ENCODE measurements around the gene PRAMEF15. TPM values are rescaled to one million over a fixed set of nuclear protein-coding genes. Genes with fewer than 3 reads are reported as not detected.
A peak's percentile ranks its signal among the peaks of the same experiment; 100 is the strongest.
"Not testable (repeated sequence)": the region's sequence is repeated elsewhere in the genome, so short reads cannot be mapped to it uniquely, and the experiment has no call there.

The PRAMEF15 gene
- not detected for total RNA-seq

GRCh38 chr1:13315281-13315680 is at the start of gene PRAMEF15:
Gene PRAMEF15 (plus strand): TSS chr1:13315581. CDS start chr1:13318408, 2,827 bp downstream.
- not testable (repeated sequence) for DNase-seq

- not testable (repeated sequence) for DNase-seq
Measured at GRCh38 chr1:13277016-13277415, 38.4 kb upstream of the PRAMEF15 start.

GRCh38 chr1:13279617-13280016 is 35.8 kb upstream of the PRAMEF15 start:
- not testable (repeated sequence) for DNase-seq

GRCh38 chr1:13285037-13285436 is 30.3 kb upstream of the PRAMEF15 start, which contains the start of gene PRAMEF8:
Gene PRAMEF8 (minus strand): TSS chr1:13285137. CDS start chr1:13284091, 1,046 bp downstream.
- DNase-seq = not testable (repeated sequence)

- not testable (repeated sequence) for DNase-seq
Measured at GRCh38 chr1:13289030-13289429, 26.4 kb upstream of the PRAMEF15 start.

GRCh38 chr1:13297216-13297931 is 18.0 kb upstream of the PRAMEF15 start:
- not testable (repeated sequence) for DNase-seq

- DNase-seq = not testable (repeated sequence)
Measured at GRCh38 chr1:13298699-13299098, 16.7 kb upstream of the PRAMEF15 start.

GRCh38 chr1:13302197-13302596 is 13.2 kb upstream of the PRAMEF15 start:
- not testable (repeated sequence) for DNase-seq

- not testable (repeated sequence) for DNase-seq
Measured at GRCh38 chr1:13303239-13303638, 12.1 kb upstream of the PRAMEF15 start, which contains the start of gene PRAMEF33. Gene PRAMEF33 (plus strand): TSS chr1:13303539. CDS start chr1:13305955, 2,416 bp downstream.

- not testable (repeated sequence) for DNase-seq
Measured at GRCh38 chr1:13342496-13342895, 27.1 kb downstream of the PRAMEF15 start.

- DNase-seq = not testable (repeated sequence)
Measured at GRCh38 chr1:13347034-13347433, 31.7 kb downstream of the PRAMEF15 start, which contains the start of gene PRAMEF14. Gene PRAMEF14 (minus strand): TSS chr1:13347134. CDS start chr1:13345314, 1,820 bp downstream.

GRCh38 chr1:13353476-13353875 is 38.1 kb downstream of the PRAMEF15 start:
- DNase-seq = not testable (repeated sequence)

- DNase-seq = not testable (repeated sequence)
Measured at GRCh38 chr1:13354475-13354874, 39.1 kb downstream of the PRAMEF15 start.

GRCh38 chr1:13356774-13357173 is 41.4 kb downstream of the PRAMEF15 start:
- DNase-seq = peak; percentile 1

GRCh38 chr1:13362364-13362763 is 47.0 kb downstream of the PRAMEF15 start:
- not testable (repeated sequence) for DNase-seq

- not testable (repeated sequence) for DNase-seq
Measured at GRCh38 chr1:13364928-13365327, 49.5 kb downstream of the PRAMEF15 start.

GRCh38 chr1:13366536-13366935 is 51.2 kb downstream of the PRAMEF15 start:
- not testable (repeated sequence) for DNase-seq

- not testable (repeated sequence) for DNase-seq
Measured at GRCh38 chr1:13368544-13368943, 53.2 kb downstream of the PRAMEF15 start.

Small RNAs within 50 kb of the gene (small RNA-seq; reads per million reads assigned to genes)
- gene RNU6-771P = not detected

Other genes with a start within 250 kb of the PRAMEF15 start
- not detected for gene PRAMEF25, start 244.8 kb upstream of the PRAMEF15 start, total RNA-seq
- not detected for gene HNRNPCL2, start 198.7 kb upstream of the PRAMEF15 start, total RNA-seq
- gene PRAMEF26, start 159.6 kb upstream of the PRAMEF15 start, total RNA-seq = not detected
- not detected for gene HNRNPCL4, start 149.9 kb upstream of the PRAMEF15 start, total RNA-seq
- gene PRAMEF9, start 143.7 kb upstream of the PRAMEF15 start, total RNA-seq = not detected
- not detected for gene PRAMEF13, start 114.2 kb upstream of the PRAMEF15 start, total RNA-seq
- not detected for gene PRAMEF18, start 89.4 kb upstream of the PRAMEF15 start, total RNA-seq
- not detected for gene PRAMEF5, start 61.4 kb upstream of the PRAMEF15 start, total RNA-seq
- gene PRAMEF8, start 30.4 kb upstream of the PRAMEF15 start, total RNA-seq = not detected
- gene PRAMEF33, start 12.0 kb upstream of the PRAMEF15 start, total RNA-seq = not detected
- gene PRAMEF14, start 31.6 kb downstream of the PRAMEF15 start, total RNA-seq = not detected
- gene PRAMEF19, start 56.4 kb downstream of the PRAMEF15 start, total RNA-seq = not detected
- gene PRAMEF17, start 74.1 kb downstream of the PRAMEF15 start, total RNA-seq = not detected
- gene PRAMEF20, start 94.9 kb downstream of the PRAMEF15 start, total RNA-seq = not detected
- not detected for gene LRRC38, start 198.4 kb downstream of the PRAMEF15 start, total RNA-seq

Data from occipital lobe (tissue), 3 donors.